T-helper 22 cell (primary cell): ENCODE measurements around the gene SRBD1.

ENCODE experiments used
- DNase-seq: peaks from one replicate; pipeline ENCODE4 v3.0.0-alpha.2; 2020; ENCODE audit warnings: low read depth

The SRBD1 gene

DNA sequence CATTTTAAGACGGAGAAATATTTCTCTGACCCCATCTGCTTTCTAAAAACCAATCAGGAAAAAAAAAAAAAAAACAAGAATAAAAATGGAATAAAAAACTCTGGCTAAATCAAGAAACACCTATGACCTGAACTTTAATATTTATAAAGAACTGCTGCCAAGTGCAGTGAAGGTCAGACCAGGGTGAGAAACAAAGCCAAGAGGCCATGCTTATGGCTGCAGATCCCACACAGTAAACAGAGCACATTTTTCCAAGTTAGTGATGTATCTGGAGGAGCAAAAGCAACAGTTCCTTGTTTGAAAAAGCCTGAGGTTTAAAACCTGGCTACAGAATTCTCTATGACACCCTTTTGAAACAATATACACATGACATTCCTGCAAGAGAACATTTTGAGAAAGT is 242.3 kb downstream of the SRBD1 start:
- DNase-seq = no peak

DNA sequence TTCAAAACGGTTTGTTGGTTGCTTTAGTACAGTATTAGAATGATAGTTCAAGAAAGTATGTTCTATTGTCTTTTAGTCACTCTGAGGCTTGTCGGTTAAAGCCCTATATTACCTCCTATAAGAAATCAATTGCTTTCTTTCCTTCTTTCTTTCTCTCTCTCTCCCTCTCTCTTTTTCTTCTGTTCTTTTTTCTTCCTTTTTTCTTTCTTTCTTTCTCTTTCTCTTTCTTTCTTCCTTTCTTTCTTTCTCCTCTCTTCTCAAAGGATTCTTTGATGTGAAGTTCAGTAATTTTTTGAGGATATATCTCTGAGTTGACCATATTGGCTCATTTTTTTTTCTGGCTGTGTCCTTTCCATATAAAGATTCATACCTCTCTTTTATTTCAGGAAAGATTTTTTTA is 249.4 kb downstream of the SRBD1 start:
- no peak for DNase-seq

DNA sequence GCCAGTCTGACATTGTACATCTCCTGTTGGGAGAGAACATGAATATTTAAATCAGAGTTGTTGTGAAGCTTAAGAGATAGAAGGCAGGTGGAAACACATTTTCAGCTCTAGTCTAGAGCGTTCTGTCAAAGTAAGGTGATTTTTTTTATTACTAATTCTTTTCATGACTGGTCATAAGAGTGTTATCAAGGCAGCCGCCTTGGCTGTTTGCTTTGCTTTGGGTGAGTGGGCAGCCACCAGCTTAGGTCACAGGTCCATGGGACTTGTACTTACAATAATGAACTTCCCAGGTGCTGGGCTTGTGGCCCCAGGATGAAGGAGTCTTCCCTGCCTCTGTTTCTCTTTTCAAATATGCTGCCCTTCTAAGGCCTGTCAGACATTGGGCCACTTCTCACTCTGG is 256.3 kb downstream of the SRBD1 start:
- no peak for DNase-seq

DNA sequence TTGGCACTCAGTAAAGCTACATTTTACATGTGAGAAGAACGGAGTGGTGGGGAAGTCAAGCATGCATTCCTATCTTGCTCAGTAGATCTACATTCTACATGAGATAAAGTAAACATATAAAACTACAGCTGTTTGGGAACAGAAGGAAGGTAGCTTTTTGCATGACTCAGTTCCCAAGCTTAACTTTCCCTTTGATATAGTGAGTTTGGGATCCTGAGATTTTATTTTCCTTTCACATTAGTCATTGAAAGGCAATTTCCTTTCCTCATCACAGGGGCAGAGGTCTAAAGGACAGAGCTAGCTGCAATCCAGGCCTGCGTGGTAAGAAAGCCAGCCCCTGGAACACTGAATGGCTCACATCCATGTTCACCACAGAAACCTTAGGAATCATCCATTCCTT is 257.2 kb downstream of the SRBD1 start:
- DNase-seq = no peak

DNA sequence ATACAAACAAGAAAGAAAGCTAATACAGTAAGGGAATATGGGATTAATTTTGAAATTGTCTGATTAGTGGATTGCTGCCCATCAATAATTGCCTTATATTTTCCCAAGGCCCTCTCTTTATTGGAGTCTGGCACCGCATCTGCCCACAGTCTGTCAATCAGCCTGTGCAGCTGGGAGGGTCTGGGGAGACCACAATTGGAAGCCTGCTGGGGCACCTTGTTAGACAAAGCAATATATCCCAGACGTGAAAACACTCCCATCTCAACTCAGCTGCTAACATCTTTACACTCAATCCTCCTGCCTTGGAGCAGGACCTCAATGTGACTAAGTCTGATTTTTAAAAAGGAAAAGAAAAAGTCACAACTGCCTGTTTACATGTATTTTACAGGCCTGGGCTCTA is 258.6 kb downstream of the SRBD1 start:
- no peak for DNase-seq

DNA sequence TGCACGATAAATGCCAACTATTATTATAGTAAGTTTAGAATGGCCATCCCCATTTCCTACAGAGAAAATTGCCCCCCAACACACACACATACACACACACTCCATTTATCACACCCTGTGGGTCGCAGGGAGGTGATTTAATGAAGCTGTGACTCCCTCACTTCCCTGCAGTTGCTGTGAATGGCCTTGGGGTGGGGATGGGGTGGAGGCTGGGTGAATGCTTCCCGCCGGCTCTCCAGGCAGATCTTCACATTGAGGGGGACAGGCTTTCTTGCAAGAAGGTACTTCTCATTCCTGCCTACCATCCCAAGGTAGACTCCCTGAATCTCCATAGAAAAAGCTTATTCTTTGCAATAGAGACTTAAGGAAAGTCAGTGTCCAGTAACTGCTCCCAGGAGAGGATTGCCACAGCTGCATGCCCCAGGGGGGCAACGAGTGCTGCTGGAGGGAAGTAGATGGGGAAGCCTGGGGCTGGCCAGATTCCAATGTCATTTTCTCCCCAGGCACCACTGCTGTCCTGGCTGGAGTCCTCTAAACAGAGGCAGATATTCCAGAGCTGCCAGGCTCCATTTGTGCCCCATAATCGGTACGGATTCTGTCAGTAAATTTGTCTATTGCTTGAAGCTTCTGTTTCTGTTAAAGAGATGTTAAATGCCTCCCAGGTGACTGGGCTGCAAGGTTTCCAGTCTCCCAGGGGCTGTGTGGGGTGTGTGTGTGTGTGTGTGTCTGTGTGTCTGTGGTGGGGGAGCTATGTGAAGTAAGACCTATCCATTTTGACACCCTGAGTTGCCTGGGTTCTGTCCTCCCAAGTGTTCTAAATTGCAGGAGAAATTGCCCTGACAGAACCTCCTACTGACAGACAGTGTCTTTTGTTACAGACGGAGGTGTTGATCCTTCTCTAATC is 265.5 kb downstream of the SRBD1 start:
- DNase-seq = no peak

DNA sequence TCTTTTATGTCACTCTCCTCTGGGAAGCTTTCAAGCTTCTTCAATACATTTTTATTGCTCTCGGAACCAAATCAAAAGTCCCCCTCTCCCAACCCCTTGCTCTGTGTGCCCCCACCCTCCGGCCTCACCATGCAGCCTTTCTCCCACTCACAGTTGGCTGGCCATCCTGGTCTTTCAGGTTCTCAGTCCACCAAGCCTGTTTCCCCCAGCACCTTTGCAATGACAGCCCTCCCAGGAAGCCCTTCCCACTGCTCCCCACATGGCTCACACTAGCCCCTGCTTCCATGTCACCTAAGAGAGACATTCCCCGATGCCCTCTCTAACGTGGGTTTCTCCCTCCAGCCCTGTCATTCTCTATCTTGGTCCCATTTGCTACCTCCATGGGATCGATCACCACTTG is 266.6 kb downstream of the SRBD1 start:
- no peak for DNase-seq

DNA sequence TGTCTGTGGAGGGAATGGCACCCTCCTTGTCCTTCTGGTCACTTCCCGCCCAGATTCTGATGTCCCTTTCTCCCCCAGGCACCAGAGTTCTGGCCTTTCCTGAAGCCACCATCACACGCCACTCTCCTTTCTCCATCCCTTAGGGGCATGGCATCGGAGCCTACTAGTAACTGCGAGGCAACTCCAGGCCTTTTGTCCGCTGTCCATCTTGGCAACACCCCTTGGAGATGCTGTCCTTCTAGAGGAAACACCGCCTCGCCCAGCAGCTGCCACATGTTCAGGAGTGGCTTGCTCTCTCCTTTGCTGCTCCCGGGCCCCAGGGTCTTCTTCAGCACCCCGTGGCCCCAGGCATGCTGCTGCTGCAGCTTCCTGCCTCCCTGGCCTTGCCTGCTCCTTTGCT is 267.0 kb downstream of the SRBD1 start:
- no peak for DNase-seq

DNA sequence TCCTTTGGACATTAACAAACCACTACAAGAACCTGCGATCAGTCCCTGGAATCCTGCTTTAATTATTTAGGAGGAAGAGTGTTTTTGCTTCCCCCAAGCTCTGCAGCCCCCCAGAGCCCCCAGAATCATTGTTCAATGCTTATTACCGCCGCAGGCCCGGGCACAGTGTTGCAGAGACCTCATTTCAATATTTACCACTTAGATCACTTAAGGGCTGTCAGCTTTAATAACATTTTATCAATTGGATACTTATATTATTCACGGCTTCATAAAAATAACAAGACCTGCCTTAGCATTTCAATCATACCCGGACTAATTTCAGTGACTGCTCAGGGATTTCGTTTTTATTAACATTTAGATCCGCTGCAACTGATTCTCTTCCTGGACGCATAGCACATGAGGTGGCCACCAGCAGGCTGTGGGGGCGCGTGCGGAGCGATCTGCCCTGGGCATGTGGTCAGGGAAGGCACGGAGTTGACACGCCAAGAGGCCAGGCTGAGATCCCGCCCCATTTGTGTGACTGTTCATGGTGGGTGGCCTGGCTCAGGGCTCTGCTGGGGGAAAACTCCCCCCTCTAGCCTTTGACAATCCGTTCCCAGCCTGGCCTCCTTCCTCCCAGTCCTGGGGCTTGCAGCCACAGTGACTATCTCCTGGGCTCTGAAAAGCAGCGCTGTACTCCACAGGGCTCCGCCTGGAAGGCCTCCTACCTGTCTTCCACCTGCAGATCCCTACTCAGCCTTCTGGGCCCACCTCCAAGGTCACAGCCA is 267.6 kb downstream of the SRBD1 start:
- DNase-seq = no peak

DNA sequence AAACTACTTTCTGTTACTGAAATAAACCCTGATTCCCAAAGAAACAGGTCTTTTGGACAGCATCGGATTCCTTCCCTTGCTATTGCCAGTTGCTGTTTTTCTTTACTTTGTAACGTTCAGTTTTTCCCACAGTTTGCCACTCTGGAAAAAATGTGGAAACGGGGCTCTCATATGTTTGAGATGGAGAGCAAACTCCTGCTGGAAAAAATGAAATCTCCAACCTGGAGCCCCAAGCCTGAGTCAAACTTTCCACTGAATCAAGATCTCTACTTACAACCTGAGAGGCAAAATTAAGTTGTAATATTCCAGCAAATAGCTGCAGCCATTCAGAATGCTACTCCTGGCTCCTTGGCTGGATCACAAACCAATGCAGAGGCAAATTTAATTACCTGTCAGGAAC is 270.7 kb downstream of the SRBD1 start:
- no peak for DNase-seq

DNA sequence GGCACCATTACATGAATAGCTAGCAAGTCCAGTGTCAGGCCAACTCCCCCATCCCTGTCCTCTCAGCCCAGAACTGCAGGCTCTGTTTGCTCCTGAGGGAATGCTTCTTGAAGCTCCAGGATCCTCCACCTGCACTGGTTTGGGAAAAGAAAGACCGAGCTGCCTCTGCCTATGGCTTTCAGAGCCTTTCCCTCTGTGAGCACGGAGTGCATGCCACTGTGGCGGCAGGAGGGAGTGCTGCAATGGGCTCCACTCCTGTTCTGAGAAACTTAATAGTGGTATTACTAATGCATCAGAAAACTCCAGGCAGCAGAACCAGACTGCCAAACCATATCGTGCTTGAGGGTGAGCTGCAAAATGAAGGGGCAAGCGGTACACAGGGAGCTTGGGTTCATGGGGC is 271.8 kb downstream of the SRBD1 start:
- no peak for DNase-seq
